Omental fat pad (tissue), 4 donors: ENCODE measurements around the gene STK16. TPM values are rescaled to one million over a fixed set of nuclear protein-coding genes. Genes with fewer than 3 reads are reported as not detected.

Source experiments
- ATAC-seq: fragments of 150-250 bp; one replicate; pipeline ENCODE4 v1.9.1; 2016; ENCODE audit warnings: mild to moderate bottlenecking, moderate library complexity; ENCODE audit not compliant: low FRiP score
- DNase-seq: peaks from one replicate; pipeline ENCODE4 v3.0.0-alpha.2; 2019; ENCODE audit warnings: low spot score
- CTCF ChIP-seq, 3 donors: fragments of 450-650 bp; IDR thresholded peaks; one replicate each; pipeline ENCODE4 v1.5.1; 2016 to 2017; ENCODE audit warnings: antibody characterized with exemption in 3 of 3, mild to moderate bottlenecking in 3 of 3, moderate library complexity in 2 of 3
- total RNA-seq, 4 donors: library from RNA; depleted of rRNA; stranded (reverse); fragments of >200 nt; gene quantifications; one replicate each; pipeline ENCODE4 v1.1.0, GENCODE V29; 2016

STK16 gene
- total RNA-seq, 4 donors from 2014 or later = 9.8 to 18.9 (median 12.5) TPM

DNA sequence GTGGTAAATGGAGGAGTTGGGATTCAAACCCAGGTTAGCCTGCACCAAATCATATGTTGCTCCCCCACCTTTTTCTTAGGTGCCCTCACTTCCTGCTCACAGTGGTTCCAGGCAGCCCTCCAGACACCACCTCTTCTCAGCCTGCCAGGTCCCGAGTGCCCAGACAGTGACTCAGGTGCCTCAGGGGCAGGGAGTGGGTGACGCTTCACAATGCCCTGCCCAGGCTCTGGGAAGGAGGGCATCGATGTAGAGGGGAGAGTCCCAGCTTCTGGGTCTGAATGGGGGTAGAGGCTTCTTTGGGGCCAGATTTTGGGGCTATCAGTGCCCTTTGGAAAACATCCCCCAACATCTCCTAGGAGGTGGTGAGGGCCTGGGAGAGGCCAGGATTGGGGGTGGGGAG lies 28.7 kb downstream of the STK16 start:
- TF ChIP-seq CTCF (IDR thresholded peaks at IDR 0.05) = no peak
- DNase-seq (no peak), ATAC-seq (no peak)

DNA sequence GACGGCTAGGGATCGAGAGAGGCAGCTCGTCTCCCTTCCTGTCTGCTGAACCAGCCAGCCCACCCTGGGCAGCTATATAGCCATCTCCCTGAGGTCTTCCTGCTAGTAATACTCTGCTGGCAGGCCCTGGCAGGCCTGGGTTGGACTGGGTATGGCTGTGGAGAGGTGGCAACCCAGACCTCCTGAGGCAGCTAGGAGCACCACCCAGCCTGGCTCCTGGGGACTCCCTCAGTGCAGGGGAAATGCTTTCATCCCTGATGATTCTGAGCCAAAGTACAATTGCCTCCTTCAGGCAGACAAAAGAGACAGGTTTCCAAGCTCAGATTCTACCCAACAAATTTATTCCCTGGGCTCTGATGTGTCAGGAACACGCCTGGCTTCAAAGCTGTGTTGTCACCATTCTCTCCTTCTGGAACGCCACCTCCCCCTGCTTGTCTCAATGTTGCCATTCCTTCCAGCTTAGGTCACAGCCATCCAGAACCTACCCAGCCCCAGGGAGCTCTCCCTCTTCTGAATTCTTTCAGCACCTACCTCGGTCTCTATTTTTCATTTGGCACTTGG lies 29.2 kb downstream of the STK16 start:
- ATAC-seq (no peak), DNase-seq (no peak)
- no peak for TF ChIP-seq CTCF (IDR thresholded peaks at IDR 0.05)

DNA sequence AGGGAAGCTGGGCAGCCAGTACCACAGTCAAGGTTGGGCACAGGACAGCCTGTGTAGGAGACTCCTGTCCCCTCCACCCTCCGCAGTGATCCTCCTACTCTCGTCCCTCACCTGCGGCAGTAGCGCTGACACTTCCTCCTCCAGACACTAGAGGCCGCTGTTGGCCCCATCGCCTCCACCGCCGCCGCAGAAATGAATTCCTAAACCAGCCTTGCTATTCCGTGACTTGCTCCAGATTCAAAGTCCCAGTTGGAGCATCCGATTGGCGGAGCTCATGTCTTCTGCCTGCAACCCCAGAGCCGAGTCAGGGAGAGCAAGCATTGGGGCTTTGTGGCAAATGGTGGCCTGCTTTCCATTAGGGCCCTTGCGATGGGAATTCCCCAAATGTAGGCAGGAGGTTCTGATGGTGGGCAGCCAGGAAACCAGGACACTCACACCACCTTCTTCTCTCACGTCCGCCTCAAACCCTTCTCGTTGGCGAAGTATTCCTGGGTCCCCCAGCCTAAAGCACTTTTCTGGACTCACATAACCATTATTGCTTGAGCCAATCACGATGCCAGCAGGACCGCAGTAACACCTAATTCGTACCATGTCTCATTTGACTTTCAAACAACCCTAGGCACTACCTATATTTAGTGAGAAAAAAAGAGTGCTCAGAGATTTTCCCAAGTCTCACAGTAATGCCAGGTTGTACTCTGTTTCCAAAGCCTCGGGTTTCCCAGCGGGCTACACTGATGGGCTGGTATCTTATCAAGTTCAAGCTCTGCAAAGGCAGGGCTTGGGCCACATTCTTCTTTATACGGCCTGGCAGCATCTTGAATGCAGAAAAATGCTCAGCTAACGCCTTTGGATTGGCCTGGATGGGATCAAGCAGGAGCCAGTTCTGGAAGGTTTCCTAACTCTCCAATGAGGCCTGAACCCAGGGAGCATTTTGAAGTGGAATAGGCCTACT lies 32.7 kb downstream of the STK16 start:
- ATAC-seq = peak; percentile 15
- peak; percentile 68 for DNase-seq
- TF ChIP-seq CTCF (IDR thresholded peaks at IDR 0.05) = peak in 1 of 3 donors; percentile 83

DNA sequence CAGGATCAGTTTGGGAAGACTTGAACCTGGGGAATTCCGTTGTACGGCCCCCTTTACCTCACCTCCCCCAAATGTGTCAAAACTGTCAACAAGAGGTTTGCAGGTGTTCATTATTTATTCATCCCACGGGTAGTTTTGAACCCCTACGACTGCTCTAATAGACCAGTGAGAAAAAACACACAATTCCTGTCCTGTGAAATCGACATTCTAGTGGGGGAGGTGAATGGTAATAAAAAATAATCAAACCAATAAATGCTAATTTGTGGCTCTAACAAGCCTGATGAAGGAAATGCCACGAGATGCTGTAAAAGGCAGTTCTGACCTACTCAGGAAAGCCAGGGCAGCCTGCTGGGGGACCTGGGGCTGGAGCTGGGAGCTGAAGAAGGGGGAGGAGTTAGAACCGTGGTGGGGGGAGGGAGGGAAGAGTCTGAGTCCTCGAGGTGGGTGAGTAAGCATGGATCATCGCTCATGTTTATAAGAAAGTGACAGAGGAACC lies 33.4 kb downstream of the STK16 start:
- ATAC-seq (no peak), DNase-seq (no peak)
- no peak for TF ChIP-seq CTCF (IDR thresholded peaks at IDR 0.05)

DNA sequence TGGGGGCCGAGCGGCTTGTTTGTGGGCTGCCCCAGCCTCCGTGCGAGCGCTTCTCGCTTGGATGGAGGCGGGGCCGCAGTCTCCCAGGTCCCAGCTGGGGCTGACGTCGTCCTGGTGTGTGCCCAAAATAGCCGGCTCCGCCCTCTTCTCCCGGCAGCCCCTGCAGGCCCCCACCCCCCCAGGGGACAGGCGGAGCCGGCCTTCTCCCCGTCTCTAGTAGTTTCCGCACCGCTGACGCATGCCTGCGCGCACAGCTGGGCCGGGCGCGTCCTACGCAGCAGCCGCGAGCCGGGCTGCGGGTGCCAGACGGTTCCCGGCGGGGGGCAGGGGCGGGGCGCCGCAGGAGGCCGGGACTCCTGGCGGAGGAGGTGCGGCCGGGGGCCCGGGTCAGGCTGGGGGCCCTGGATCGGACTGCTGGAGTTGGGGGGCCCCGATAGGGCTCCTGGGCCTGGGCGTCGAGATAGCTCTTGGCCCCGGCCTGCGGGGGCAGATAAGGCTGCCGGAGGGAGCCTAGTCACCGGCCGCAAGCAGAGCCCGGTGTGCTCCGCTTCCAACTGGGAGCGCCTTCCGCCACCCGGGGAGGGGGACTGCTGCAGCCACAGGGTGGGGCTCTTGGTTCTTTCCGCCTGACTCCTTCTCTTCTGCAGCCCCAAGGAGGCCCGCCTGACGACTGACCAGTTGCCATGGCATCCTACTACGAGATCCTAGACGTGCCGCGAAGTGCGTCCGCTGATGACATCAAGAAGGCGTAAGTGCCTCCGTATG lies 34.1 kb downstream of the STK16 start, which contains the start of gene DNAJB2:
TSS of gene DNAJB2 (plus strand) at position 216 of the 765 bp plus-strand sequence. CDS start at position 684, 468 bp downstream.
- ATAC-seq (peak; percentile 96), DNase-seq (peak; percentile 91)
- no peak for TF ChIP-seq CTCF (IDR thresholded peaks at IDR 0.05)

GRCh38 chr2:219279916-219280516 lies 34.7 kb downstream of the STK16 start:
- ATAC-seq = peak; percentile 0
- DNase-seq = no peak
- TF ChIP-seq CTCF (IDR thresholded peaks at IDR 0.05) = no peak
